IPS DF 6.9 (cell line): ENCODE results near the gene MACROH2A1.

Experiments
- DNase-seq: peaks from one replicate; pipeline ENCODE4 v3.0.0-alpha.2; 2013; ENCODE audit warnings: low read depth, low spot score
- H3K27ac ChIP-seq: one replicate; pipeline ENCODE4 v1.5.1; 2013; ENCODE audit warnings: low read length, control low read depth
- H3K27me3 ChIP-seq: 2 replicates; pipeline ENCODE4 v1.6.1; 2013; ENCODE audit warnings: mild to moderate bottlenecking, low read length; ENCODE audit not compliant: control insufficient read depth, insufficient read depth
- H3K36me3 ChIP-seq: 2 replicates; pipeline ENCODE4 v1.6.1; 2013; ENCODE audit warnings: low read length; ENCODE audit not compliant: control insufficient read depth, insufficient read depth
- H3K4me1 ChIP-seq: 2 replicates; pipeline ENCODE4 v1.6.1; 2013; ENCODE audit warnings: low read length; ENCODE audit not compliant: control insufficient read depth, insufficient read depth
- H3K4me3 ChIP-seq: 2 replicates; pipeline ENCODE4 v1.5.1; 2013; ENCODE audit warnings: mild to moderate bottlenecking, low read length
- H3K9me3 ChIP-seq: 2 replicates; pipeline ENCODE4 v1.6.1; 2013; ENCODE audit warnings: low read length, inconsistent platforms; ENCODE audit not compliant: control insufficient read depth, insufficient read depth
- WGBS: extraction: QIAGEN DNeasy Blood & Tissue Kit; methylation state at CpG from one replicate; pipeline ENCODE4 v1.1.7; 2013; ENCODE audit warnings: mixed read lengths, missing lambda C conversion rate; ENCODE audit not compliant: insufficient read length, insufficient coverage; 5-methylcytosine and 5-hydroxymethylcytosine counted together

The MACROH2A1 gene

DNA sequence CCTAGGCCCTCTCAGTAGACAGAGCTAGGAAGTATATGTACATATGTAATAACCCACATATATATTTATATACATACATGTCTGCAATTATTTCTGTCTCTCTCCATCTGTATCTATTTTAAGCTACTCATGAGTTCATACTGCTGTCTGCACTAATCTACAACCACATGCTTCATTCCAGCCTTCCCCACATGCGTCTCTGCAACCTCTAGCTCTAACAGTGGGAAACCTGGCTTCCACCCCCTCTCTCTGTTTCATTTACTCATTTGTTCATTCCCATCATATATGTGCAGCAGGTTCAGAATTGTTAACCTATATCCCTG, 24.8 kb upstream of the MACROH2A1 start:
- no peaks in the 10 kb centered on the region for H3K36me3 ChIP-seq
- H3K27me3 ChIP-seq: no peaks in the 10 kb centered on the region
- no peak overlapping the region for H3K4me3 ChIP-seq
- DNase-seq: no peak
- no CpG with 5 or more reads among the region's 1 CpG for WGBS
- no peaks in the 10 kb centered on the region; the same call in 1 of the 2 replicates for H3K9me3 ChIP-seq
- H3K4me1 ChIP-seq: no peaks in the 10 kb centered on the region
- no peak overlapping the region for H3K27ac ChIP-seq

DNA sequence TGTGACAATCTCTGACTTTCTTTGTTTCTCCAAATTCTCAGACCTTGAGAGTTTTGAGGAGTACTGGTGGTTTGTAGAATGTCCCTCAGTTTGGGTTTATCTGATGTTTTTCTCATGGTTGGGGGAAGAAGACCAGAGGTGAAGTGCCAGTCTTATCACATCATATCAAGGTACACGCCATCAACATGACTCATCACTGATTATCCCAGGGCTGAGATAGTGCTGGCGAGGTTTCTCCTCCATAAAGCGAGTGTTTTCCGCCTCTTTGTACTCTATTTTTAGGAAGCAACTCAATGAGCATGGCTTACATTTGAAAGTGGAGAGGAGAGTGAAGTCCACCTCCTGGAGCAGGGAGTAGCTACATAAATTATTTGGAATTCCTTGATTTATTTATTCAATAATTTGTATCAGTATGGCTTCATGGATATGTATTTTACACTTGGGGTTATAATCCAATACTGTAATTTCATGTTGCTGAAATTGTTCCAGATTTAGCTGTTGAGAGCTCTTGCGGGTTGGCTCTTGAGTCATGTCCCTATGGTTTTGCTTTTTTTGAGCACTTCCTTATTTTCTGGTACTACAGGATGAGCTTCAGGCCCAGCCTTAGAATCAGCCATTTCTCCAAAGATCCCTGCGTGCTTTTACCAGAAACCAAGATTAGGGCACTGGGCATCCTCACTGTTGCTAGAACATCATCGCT, 24.3 kb upstream of the MACROH2A1 start:
- Histone ChIP-seq H3K4me3 (no peak overlapping the region), H3K27me3 (no peaks in the 10 kb centered on the region), H3K27ac (no peak overlapping the region), H3K36me3 (no peaks in the 10 kb centered on the region), H3K4me1 (no peaks in the 10 kb centered on the region), H3K9me3 (no peaks in the 10 kb centered on the region)
- no CpG with 5 or more reads among the region's 7 CpGs for WGBS
- no peak for DNase-seq

DNA sequence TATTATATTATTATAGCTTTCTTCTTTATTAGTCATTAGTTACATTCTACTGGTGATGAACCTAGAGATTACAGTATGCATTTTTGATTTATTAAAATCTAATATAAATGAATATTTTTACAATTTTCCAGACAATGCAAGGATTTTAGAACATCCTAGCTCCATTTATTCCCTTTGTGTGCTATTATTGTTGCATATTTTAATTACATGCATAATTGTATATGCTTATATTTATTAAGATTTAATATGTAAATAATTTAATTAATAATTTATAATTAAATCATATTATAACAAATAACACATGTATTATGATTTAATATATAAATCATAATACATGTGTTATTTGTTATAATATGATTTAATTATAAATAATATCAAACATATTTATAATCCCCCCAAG, 23.4 kb upstream of the MACROH2A1 start:
- Histone ChIP-seq H3K27me3 (no peaks in the 10 kb centered on the region), H3K27ac (no peak overlapping the region), H3K9me3 (no peaks in the 10 kb centered on the region), H3K4me1 (no peaks in the 10 kb centered on the region), H3K36me3 (no peaks in the 10 kb centered on the region), H3K4me3 (no peak overlapping the region)
- no peak for DNase-seq

DNA sequence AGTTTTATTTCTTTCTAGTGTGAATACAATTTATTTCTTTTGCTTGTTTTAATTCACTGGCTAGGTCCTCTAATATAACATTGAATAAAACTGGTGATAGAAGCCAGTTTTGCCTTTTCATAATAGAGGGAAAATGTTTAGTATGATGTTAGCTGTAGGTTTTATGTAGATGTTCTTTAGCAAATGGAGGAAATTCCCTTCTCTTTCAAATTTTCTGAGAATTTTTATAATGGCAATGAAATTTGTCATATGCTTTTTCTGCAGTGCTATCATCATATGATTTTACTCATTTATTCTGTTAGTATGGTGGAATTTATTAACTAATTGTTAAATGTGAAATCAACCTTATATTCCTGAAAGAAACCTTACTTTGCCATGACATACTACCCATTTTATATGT, 18.1 kb upstream of the MACROH2A1 start:
- Histone ChIP-seq H3K27me3 (no peaks in the 10 kb centered on the region), H3K4me3 (no peak overlapping the region), H3K36me3 (no peaks in the 10 kb centered on the region), H3K27ac (no peak overlapping the region), H3K4me1 (no peaks in the 10 kb centered on the region), H3K9me3 (no peaks in the 10 kb centered on the region)
- no peak for DNase-seq

DNA sequence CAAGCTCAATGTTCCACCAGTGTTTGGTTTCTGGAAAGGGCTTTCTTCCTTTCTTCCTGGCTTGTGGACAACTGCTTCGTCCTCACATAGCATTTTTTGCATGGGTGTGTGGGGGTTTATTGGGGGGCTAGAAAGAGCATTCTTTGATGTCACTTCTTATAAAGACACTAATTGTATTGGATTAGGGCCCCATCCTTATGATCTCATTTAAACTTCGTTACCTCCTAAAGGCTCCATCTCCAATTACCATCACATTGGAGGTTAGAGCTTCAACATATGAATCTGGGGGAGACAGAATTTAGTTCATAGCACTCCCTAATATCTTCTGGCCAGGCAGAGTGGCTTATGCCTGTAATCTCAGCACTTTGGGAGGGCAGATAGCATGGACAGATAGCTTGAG, 6.1 kb upstream of the MACROH2A1 start:
- no peak for DNase-seq
- Histone ChIP-seq H3K9me3 (no peaks in the 10 kb centered on the region), H3K4me1 (no peaks in the 10 kb centered on the region), H3K27ac (no peak overlapping the region), H3K4me3 (no peak overlapping the region), H3K27me3 (peaks cover 12% of the 10 kb centered on the region; the same call in 1 of the 2 replicates), H3K36me3 (no peaks in the 10 kb centered on the region)
- WGBS: no CpG with 5 or more reads among the region's 2 CpGs

DNA sequence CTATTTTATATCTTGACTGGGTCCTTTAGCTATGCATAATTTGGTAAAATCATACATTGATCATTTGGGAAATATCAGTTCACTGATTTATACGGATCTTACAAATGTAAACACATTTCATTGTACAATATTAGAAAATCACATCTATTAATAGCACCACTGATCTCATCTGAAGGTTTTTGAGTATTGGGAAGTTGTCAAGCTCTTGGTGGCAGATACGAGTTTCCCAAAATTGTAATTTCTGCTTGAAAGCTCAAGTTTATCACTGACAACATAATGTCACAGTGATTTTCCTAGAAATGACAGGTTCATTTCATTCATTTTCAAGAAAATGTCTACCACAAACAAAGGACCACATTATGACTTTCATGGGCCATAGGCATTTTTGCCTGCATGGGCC, 3.0 kb upstream of the MACROH2A1 start:
- no peaks in the 10 kb centered on the region for H3K9me3 ChIP-seq
- no peaks in the 10 kb centered on the region for H3K36me3 ChIP-seq
- DNase-seq: no peak
- no CpG with 5 or more reads among the region's 2 CpGs for whole genome bisulfite sequencing
- no peak overlapping the region for H3K4me3 ChIP-seq
- H3K4me1 ChIP-seq: no peaks in the 10 kb centered on the region; the same call in 1 of the 2 replicates
- H3K27ac ChIP-seq: no peak overlapping the region
- H3K27me3 ChIP-seq: peaks cover 12% of the 10 kb centered on the region; the same call in 1 of the 2 replicates

DNA sequence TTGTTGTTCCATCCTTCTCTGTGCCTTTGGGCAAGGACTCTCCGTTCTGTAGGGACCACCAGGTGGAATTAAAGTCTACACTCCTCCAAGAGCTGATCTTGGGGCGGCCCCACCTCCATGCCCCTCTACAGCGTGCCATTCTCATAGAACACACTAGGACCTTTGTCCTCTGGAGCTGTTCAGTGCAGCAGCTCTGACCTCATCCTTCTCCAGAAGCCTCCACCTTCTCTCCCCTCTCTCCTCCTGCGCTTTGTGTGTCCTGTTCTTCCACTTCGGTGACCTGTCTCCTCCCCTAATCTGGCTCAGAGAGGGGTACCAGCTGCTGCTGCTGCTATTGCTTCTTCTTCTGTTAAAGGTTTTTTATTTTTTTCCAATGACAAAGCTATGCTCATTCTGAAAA, 1.8 kb upstream of the MACROH2A1 start:
- no peak for DNase-seq

DNA sequence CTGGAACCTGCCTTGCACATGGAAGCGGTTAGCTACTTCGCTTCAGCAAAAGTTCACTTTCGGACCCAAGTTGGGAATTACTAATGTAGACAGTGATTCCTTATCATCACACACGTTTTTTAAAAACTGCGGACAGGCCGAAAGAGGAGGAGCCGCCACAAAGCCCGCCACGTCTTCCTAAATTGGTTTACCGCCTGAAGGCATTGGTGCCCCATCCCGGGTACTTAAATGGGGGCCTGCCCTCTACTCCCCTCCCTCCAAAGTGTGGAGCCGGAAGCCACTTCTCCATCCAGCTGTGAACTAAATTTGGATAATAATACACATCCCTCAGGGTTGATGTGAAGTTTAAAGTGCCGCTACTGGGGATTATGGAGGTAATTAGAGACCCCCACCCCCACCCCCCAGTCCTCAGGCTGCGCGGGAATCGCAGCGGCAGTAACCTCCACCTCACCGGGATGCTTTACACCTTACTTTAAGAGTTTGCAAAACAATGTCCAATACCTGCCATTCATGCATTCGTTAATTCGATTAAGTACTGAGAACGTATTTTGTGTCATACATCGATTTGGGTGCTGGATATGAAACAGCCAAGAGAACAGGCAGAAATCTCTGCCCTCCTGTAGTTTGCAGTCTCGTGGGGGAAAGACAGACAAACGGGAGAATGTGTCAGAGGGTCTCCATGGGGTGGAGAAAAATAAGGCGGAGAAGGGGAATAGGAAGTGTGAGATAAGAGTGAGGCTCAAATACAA, 937 bp upstream of the MACROH2A1 start:
- H3K4me3 ChIP-seq: peak overlapping the region; percentile 71; the same call in 1 of the 2 replicates
- peaks cover 12% of the 10 kb centered on the region; the same call in 1 of the 2 replicates for H3K27me3 ChIP-seq
- no peaks in the 10 kb centered on the region for H3K36me3 ChIP-seq
- no peak for DNase-seq
- H3K27ac ChIP-seq: no peak overlapping the region
- WGBS: no CpG with 5 or more reads among the region's 25 CpGs
- H3K9me3 ChIP-seq: no peaks in the 10 kb centered on the region
- no peaks in the 10 kb centered on the region; the same call in 1 of the 2 replicates for H3K4me1 ChIP-seq

More for the DNA sequence above, 1.8 kb upstream of the MACROH2A1 start:
- H3K9me3 ChIP-seq: no peaks in the 10 kb centered on the region
- H3K4me3 ChIP-seq: no peak overlapping the region
- H3K4me1 ChIP-seq: no peaks in the 10 kb centered on the region; the same call in 1 of the 2 replicates
- H3K27ac ChIP-seq: no peak overlapping the region
- no CpG with 5 or more reads among the region's 5 CpGs for WGBS
- peaks cover 12% of the 10 kb centered on the region; the same call in 1 of the 2 replicates for H3K27me3 ChIP-seq
- no peaks in the 10 kb centered on the region for H3K36me3 ChIP-seq

DNA sequence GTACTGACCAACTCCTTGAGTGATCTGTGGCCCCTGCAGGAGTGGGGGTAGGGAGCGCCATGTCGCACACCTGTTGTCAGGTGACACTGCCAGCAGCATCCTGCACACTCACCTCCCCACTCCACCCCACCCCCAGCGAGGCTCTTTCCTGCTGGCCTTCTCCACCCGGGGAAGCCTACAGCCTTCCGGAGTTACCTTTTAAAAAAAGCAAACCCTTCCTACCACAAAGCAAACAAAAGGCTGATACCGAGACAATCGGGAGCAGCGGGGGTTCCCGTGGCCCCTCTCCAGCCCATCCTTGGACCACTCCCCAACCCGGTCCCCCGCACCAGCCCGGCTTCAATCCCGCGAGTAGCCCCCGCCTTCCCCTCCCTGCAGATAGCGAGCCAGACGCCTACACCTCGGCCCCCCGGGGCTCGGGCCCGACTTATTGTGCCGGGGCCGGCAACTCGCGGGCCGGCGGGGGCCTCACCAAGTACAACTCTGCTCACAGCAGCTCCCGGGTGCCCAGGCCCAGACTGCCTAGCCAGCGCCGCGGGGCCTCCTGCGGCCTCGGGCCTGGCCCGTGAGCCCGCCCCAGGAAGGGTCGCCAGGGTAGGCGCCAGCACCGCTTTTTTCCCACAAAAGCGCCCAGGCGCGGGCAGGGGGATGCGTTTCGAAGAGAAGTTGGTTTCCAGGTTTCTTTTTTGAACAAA, 724 bp downstream of the MACROH2A1 start:
- H3K36me3 ChIP-seq: no peaks in the 10 kb centered on the region
- H3K27me3 ChIP-seq: peaks cover 12% of the 10 kb centered on the region; the same call in 1 of the 2 replicates
- H3K4me3 ChIP-seq: peak overlapping the region; percentile 71; the same call in 1 of the 2 replicates
- no peak for DNase-seq
- H3K27ac ChIP-seq: no peak overlapping the region
- H3K4me1 ChIP-seq: no peaks in the 10 kb centered on the region; the same call in 1 of the 2 replicates
- no peaks in the 10 kb centered on the region for H3K9me3 ChIP-seq
- WGBS: no CpG with 5 or more reads among the region's 43 CpGs

DNA sequence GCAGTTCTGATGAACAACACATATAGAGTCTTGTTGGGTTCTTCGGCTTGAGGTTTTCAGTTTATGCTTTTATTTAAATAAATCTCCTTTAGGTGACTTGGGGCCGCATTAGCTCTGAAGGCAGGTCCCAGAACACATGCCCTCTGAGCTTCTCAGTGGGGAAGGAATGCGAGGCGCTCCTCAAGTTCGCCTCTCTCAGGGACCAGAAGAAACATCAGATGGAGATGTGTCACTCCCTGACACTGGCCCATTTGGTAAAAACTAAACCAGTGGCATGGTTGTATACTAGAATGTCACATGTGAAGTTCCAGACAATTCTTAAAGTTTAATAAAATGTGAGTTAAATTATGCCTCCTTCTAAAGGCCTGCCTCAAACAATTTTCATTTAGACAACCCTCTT, 1.9 kb downstream of the MACROH2A1 start:
- DNase-seq: no peak
- no peaks in the 10 kb centered on the region for H3K9me3 ChIP-seq
- H3K27me3 ChIP-seq: peaks cover 9% of the 10 kb centered on the region; the same call in 1 of the 2 replicates
- no CpG with 5 or more reads among the region's 5 CpGs for WGBS
- no peak overlapping the region for H3K4me3 ChIP-seq
- no peaks in the 10 kb centered on the region; the same call in 1 of the 2 replicates for H3K4me1 ChIP-seq
- H3K36me3 ChIP-seq: no peaks in the 10 kb centered on the region
- H3K27ac ChIP-seq: no peak overlapping the region
